Endometrial microvascular endothelial cells (primary cell): ENCODE results near the gene CEP41. TPM values are rescaled to one million over a fixed set of nuclear protein-coding genes. Genes with fewer than 3 reads are reported as not detected.

ENCODE experiments used
- in situ Hi-C: cut with HindIII; loops from 2 replicates; pipeline ENCODE4 v1.10.0; 2017; ENCODE audit warnings: low sequenced_read_pairs, low pct_unique_long_range_greater_than_20kb; ENCODE audit errors: inconsistent ontology term
- total RNA-seq: library from RNA; depleted of rRNA; stranded (reverse); fragments of >200 nt; gene quantifications from one replicate; pipeline ENCODE4 v1.2.3, GENCODE V29; 2015; ENCODE audit errors: inconsistent ontology term

Gene CEP41, protein sequence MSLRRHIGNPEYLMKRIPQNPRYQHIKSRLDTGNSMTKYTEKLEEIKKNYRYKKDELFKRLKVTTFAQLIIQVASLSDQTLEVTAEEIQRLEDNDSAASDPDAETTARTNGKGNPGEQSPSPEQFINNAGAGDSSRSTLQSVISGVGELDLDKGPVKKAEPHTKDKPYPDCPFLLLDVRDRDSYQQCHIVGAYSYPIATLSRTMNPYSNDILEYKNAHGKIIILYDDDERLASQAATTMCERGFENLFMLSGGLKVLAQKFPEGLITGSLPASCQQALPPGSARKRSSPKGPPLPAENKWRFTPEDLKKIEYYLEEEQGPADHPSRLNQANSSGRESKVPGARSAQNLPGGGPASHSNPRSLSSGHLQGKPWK
- total RNA-seq, result 13.7 TPM

DNA sequence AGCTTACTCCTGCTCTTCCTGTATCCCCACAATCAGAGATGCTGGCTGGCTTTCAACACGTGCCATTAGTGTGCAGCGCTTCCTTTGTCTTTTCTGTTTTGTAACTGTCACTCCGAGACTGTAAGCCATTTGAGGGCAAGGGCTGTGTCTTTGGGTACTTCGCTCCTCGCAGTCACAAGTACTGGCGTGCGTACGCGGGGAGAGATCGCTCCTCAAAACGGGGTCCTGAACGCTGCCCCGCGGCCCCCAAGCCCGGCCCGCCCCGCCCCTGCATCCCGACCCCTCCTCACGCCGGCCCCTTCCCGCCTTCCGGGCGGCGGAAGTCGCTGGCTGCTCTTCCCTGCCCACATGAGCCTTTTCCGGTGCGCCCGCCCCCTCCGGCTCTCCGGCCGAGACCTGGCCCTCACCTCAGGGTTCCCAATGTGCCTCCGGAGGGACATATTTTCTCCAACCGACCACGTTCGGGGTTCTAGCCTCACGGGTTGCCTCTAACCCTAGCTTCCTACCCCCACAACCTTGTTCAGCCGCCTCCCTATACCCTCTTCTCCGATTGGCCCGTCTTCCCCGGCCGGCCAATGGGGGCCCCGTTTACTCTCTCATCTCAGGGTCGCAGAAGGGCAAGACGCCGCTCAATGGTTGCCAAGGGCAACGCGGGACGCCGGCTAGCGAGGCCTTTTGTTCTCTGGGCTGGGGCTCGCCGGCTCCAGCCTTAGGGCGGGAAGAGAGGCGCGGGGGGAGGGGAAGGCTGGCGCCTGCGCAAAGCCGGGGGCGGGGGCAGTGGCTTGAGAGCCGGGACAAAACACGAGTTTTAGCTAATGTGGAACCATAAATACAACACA lies at the start of gene CEP41:
TSS of gene CEP41 (minus strand) at position 490 of the 839 bp plus-strand sequence. CDS start at position 440, 50 bp downstream.
- in situ Hi-C loops, result no loop called here

DNA sequence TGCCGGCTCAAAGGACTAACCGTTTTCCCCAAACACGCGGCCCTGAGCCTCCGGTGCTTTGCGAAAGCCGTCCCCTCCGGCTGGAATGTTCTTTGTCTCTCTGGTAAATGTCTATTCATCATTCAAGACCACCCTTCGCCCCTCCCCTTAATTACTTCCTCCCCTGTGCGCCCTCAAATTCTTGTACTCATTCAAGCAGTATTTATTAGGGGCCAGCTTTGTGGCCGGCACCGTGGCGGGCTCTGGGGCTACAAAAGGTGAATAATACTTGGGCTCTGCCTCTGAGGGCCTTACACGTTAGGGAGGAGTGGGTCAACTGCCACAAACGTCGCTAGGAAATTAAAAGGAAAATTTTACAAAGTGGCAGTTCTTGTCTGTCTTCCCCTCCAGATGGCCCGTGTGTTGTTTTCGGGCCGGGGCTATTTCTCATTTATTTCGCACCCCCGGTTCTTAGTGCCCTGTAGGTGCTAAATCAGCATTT lies 49.5 kb upstream of the CEP41 start:
- in situ Hi-C loops, result no loop called here

DNA sequence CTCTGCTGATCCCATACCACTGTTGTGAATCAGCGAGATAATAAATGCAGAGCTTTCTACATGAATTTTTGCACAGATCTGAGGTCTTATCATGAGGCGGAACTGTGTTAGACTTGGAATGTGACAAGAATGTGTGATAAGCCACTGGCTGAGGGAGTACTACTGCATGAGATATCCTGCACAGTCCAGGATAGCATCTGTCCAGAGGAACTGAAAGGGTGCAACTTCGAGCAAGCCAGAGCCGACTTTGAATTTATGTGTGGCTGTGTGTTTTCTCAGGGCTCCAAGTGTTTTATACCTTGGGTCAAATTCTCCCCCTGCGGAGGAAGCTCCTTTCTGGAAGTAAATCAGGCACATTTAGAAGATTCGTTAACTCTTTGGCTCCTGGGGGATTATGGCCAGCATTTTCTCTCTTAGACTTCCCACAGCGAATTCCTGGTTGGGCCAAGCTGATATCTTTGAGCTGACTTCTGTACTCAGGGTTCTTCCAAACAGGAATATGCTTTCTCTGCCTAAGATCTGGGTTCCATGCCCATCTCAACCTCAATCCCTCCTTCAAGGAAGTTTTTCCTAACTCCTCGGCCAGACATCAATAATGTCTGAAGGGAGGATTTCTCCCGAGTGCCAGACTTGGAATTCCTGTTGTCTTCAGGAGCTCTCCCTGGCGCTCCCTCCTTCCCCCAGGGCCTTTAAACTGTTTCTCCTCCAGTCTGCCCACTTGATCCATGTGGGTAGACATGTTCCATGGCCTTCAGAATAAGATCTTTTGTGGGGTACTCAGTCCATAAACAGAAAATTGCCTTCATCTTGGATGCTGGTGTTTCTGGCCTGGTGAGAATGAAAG lies 48.5 kb upstream of the CEP41 start:
- in situ Hi-C loops, result no loop called here

DNA sequence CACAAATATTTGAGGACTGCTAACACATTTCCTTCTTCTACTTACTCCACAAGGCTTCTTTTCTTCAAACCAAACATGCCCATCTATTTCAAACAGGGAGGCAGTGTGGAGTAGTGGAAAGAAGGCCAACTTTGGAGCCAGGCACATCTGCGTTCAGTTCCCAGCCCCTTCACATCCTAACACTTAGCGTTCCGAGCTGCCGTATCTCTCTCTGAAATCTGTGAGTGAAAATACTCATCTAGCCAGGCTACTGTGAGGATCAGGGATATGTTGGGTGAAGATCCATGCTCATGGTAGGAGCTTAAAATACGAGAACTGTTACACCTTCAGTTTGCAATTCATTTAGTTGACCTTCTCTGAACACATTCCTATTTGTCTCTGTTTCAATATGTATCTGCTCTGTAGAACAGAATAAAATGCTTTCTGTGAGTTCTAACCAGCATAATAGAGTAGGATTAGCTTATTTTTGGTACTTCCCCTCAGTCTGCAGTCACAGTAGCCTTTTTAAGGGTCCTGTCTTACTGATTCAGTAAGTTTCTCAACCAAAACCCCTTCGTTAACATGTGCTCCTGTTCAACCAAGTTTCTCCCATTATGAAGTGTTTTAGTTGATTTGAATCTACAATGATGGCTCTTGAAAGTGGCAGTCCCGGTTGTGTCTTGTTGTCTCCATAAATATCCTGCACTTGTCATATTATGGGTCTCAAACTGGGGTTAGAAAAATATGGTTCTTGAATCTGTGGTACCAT lies 47.8 kb upstream of the CEP41 start:
- in situ Hi-C loops, result no loop called here

DNA sequence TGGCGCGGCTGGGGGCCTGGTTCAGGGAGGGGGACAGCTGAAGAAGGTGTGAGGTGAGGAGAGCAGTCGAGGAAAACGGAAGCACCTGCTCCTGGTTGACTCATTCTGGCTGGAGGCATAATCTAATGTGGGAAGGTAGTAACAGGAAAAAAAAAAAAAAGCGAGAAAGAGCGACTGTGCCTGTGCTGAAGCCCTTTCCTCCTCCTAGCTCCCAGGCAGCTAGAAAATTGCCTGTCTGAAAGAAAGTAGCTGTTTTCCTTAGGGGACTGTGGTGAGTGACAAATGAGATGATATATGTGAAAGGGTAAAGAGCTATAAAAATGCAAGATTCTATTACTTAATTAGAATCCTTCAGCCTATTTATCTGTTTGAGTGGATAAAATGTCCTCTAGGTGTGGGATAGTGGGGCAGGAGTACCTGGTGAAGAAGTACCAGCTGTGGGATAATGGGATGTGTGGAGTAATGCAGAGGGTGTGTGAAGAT lies 46.2 kb upstream of the CEP41 start:
- in situ Hi-C loops, result no loop called here

DNA sequence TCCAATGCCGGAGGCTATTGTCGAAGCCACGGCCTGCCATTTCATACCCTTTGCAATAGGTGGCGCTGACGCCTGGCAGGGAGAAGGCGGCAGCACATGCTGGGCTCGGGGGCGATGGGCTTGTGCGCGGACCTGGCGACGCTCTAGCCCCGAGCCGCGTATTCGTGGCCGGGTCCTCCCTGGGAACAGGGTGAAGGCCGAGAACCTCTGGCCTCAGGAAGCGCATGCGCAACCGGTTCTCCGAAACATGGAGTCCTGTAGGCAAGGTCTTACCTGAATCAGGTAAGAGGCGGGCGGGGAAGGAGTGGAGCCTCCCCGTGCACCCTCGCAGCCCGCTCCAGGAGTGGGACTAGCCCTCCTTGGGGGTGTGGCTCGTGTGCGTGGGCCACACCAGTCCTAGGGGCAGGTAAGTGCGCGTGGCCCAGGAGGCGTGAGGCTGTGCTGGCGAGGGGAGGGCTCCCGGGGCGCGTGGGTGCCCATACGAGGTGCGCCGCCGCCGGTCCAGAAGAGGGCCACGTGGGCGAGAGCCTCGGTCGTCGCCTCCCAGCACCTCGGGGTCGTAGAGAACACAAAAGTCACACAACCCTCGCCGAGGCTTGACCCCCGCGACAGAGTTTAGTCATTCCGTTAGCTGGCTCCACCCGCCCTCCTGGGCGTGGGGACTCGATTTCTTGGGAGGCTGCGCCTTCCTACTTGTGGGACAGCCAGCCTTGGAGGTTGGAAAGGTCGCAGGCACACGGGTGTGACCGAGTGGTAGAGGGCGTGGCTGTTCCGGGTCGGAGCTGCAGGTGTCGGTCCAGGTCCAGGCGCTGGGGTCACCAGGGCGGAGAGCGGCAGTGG lies 45.5 kb upstream of the CEP41 start:
- in situ Hi-C loops, result no loop called here

DNA sequence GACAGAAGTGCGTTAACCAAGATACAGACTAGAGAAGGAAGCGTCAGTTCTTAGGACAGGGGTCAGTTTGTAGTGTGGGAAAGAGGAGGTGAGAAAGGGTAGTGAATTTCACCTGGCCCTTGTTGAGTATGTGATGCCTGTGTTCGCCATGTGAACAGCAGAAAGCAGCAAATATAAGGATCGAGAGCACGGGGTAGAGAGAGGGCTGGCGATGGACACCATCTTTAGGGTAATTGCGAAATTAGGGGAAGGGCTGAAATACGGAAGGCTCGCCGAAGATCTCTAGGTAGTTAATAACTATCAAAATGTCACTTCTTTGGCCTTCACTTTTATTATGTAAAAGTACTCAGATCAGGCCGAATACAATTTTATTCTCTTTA lies 44.9 kb upstream of the CEP41 start:
- in situ Hi-C loops, result no loop called here

DNA sequence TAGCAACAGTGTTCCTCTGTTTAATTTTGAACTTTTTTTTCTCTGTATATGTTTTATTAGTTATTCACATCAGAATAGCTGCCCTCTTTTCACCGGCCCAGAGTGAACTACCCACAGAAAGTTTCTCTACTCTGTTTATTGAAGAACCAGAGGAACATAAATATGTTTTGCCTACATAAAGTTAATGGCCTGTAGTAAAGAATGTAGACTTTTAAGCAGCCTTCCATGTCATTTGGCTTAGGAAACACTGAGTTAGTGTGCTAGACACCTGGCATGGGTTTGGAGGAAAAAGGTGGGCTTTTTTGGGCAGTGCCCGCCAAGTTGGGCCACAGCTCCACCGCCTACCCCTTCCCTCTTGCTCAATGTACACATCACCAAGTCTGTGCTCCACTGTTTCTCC lies 42.2 kb upstream of the CEP41 start:
- in situ Hi-C loops, result no loop called here

DNA sequence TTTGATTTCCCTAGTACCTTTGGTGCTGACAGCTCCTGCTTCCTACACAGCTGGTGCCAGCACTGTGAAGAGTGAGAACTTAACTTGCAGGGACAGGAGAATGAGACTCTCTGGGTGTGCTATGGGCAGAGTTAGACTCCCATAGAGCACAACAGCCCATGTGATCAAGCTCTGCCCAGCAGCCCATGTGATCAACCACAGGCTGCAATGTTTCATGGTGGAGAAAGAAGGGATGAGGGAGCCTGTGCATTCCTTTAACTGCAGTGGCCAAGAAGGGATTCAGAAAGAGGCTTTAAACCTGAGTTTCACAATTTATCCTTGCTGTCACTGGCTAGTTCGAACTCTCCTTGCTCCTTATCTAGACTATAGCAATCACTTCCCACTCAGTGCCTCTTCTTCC lies 41.1 kb upstream of the CEP41 start:
- in situ Hi-C loops, result no loop called here

DNA sequence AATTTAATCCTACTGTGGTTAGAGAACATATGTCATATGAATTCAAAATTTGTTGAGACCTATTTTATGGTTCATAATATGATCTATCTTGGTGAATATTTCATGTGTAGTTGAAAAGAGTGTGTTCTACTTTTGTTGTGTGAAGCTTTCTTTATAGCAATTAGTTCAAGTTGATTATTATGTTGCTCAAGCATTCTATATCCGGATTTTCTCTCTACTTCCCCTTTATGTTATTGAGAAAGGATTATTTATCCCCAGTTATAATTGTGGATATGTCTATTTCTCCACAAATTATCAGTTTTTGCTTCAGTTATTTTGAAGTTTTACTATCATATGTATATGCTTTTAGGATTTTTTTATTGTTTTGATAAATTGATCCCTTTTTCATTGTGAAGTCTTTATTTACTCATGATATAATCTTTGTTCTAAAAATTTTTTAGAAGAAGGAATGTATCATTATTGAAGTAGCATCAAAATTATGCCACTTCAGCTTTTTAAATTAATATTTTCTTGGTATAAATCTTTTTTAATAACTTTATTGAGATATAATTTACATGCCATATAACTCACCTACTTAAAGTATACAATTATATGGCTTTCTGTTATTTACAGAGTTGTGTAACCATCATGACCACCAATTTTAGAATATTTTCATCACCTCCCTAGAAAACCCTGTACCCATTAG lies 39.0 kb upstream of the CEP41 start:
- in situ Hi-C loops, result no loop called here

DNA sequence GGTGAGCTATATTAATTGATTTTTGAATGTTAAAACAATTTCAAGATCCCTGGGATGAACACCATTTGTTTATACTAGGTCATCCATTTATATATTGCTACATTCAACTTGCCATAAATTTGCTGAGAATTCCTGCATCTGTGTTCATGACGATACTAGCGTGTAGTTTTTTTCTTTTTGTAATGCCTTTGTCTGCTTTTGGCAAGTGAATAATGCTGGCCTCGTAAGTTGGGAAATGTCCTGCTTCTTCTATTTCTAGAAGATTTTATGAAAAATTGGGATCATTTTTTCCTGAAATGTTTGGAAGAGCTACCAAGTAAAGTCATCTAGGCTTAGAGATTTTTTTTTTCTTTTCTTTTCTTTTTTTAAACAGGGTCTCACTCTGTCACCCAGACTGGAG lies 38.2 kb upstream of the CEP41 start:
- in situ Hi-C loops, result no loop called here

DNA sequence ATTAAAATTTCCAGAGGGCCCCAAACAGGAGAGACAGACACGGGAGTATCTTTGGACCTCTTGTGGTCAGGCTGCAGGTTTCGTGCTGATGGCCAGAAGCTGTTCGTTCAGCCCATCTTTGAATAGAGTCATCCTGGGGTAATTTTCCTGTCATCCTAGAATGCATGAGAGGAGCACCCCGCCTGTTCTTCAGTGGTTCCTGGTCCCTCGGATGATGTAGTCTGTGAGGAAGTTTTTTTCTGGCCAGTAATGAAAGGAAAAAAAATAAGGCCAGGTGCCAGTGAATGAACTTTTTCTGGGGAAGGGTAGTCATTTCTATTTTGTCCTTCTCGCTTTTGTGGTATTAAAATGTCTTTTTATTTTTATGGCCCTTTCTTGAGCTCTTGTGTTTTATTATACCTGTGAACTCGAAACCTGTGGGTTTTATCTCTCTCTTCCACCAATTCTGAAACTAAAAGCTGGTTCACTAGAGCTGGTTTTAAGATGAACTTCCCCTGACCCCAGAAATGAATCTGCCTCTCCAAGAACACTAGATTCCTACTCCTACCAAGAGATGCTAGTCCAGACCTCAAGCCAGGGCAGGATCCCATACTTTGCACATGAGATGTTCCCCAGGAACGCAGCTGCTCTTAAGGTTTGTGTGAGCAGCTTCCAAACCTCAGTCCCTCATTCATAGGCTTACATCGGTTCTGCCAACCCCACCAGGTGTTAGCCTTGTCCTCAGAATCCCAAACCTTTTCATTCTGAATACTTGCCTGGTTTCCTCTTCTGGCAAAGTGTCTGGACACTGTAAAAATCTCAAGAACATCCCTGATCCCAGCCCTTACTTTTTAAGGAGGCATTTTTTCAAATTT lies 35.7 kb upstream of the CEP41 start:
- in situ Hi-C loops, result no loop called here

DNA sequence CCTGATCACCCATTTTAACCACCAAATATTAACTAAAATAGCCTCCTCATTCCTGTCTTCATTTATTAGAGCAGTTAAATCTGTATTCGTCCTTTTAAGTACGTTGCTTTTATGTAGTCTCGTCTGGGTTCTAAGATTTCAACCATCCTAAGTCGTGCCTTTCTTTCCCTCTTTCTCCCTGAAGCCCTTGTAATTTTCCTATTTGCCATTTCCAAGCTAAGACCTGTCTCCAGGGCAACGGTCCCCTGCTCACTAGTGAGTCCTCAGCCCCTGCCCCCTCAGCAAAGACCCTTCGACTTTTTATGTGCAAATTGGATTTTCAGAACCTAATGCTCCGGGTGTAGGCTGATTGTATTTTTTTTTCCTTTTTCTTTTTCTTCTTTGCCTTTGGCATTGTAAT lies 35.0 kb upstream of the CEP41 start:
- in situ Hi-C loops, result no loop called here

DNA sequence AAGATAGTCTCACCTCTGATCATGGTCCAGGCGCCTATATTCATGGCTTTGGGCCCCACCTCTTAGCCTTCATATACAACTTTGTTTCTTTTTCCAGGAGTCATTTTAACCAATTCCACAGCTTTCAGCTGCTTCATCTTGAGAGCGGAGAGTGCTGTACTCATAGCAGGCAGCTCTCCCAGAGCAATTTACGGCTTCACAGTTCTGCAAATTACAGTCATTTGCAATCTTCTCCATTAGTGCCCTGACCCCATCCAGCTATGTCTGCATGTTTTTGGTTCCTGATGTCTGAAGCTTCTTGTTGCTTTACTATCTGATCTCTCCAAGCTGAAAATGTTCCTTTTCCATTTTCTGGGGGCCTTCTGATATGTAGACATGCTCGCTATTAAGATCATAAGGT lies 33.1 kb upstream of the CEP41 start:
- in situ Hi-C loops, result no loop called here

DNA sequence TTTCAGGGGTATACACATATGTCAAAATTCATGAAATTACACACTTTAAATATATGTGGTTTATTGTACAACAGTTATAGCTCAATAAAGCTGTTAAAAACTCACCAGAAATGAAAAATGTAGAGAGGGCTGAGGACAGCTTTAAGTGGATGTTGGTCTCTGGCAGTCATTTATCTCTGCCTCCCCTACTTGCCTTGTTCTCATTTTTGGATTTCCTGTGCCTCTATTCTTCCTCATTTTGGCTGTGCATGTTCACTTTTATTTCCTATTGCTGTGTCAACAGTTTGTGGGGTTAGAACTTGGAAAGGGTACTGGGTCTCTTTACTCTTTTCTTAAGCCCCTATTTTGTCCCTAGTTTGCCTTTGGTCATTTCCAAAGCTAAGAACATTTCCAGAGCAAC lies 32.5 kb upstream of the CEP41 start:
- in situ Hi-C loops, result no loop called here

DNA sequence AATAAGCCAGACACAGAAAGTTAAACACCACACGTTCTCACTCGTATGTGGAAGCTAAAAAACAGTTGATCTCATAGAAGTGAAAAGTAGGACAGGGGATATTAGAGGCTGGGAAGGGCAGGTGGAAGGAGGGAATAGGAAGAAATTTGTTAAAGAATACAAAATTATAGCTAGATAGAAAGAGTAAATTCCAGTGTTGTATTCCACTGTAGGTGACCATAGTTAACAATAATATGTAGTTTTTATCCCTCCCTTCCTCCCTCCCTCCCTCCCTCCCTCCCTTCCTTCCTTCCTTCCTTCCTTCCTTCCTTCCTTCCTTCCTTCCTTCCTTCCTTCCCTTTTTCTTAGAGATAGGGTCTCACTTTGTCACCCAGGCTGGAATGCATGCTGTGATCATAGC lies 31.2 kb upstream of the CEP41 start:
- in situ Hi-C loops, result no loop called here
